SU-DHL-6 (cell line): ENCODE measurements around the gene THOP1.

Experiments used
- H2AFZ ChIP-seq: fragments of 200-600 bp; sonication (generic); 2 replicates; pipeline ENCODE4 v1.6.1; 2014; ENCODE audit warnings: low read depth, mild to moderate bottlenecking, moderate library complexity, mixed read lengths, antibody characterized with exemption, low read length; ENCODE audit not compliant: severe bottlenecking
- H3F3A ChIP-seq: fragments of 200-600 bp; shearing (Covaris generic); 2 replicates; pipeline ENCODE4 v1.6.0; 2016; ENCODE audit warnings: antibody characterized with exemption, mild to moderate bottlenecking; ENCODE audit not compliant: insufficient read depth
- H3K27ac ChIP-seq: fragments of 200-600 bp; sonication (generic); 2 replicates; pipeline ENCODE4 v1.5.1; 2016; ENCODE audit warnings: low read depth, mild to moderate bottlenecking, low read length, moderate library complexity, mixed read lengths
- H3K27me3 ChIP-seq: fragments of 200-600 bp; sonication (generic), shearing (Covaris generic); 2 replicates; pipeline ENCODE4 v1.6.0; 2014; ENCODE audit warnings: mild to moderate bottlenecking, low read length
- H3K36me3 ChIP-seq: fragments of 200-600 bp; sonication (generic); 2 replicates; pipeline ENCODE4 v1.6.1; 2014; ENCODE audit warnings: mild to moderate bottlenecking, low read length, mixed read lengths
- H3K4me2 ChIP-seq: fragments of 300-600, 200-600 bp; shearing (Covaris generic), sonication (generic); 2 replicates; pipeline ENCODE4 v1.6.0; 2014; ENCODE audit warnings: low read length, low read depth, mild to moderate bottlenecking; ENCODE audit not compliant: poor library complexity, severe bottlenecking
- H3K4me3 ChIP-seq: fragments of 200-600 bp; sonication (generic); 2 replicates; pipeline ENCODE4 v1.5.1; 2014; ENCODE audit warnings: antibody characterized with exemption, low read length, mild to moderate bottlenecking, mixed read lengths; ENCODE audit not compliant: insufficient read depth, poor library complexity, severe bottlenecking
- H3K79me2 ChIP-seq: fragments of 200-600 bp; sonication (generic); 2 replicates; pipeline ENCODE4 v1.6.1; 2014; ENCODE audit warnings: mild to moderate bottlenecking, low read length, moderate library complexity; ENCODE audit not compliant: insufficient read depth
- H3K9ac ChIP-seq: fragments of 200-600 bp; sonication (generic); 2 replicates; pipeline ENCODE4 v1.7.0; 2014; ENCODE audit warnings: mild to moderate bottlenecking, low read length
- H3K9me2 ChIP-seq: fragments of 200-600 bp; sonication (generic); replicated peaks from 2 replicates; pipeline ENCODE4 v1.6.1; 2014; ENCODE audit warnings: low read length; ENCODE audit not compliant: insufficient read depth
- H3K9me3 ChIP-seq: fragments of 200-600 bp; sonication (generic); 2 replicates; pipeline ENCODE4 v1.6.1; 2014; ENCODE audit warnings: low read length, mixed read lengths; ENCODE audit not compliant: insufficient read depth
- H4K20me1 ChIP-seq: fragments of 200-600 bp; sonication (generic); 2 replicates; pipeline ENCODE4 v1.6.1; 2014; ENCODE audit warnings: low read depth, mild to moderate bottlenecking, antibody characterized with exemption, low read length, moderate library complexity, mixed read lengths
- EZH2phosphoT487 ChIP-seq: fragments of 200-600 bp; sonication (generic), shearing (Covaris generic); conservative IDR thresholded peaks from 2 replicates; pipeline ENCODE4 v1.6.1; 2018; ENCODE audit warnings: mild to moderate bottlenecking, antibody characterized with exemption, low read length, moderate library complexity, mixed read lengths
- TF ChIP-seq, protein P1 (sequence below): fragments of 200-600 bp; sonication (generic); IDR thresholded peaks from one replicate; pipeline ENCODE4 v1.5.1; 2017; ENCODE audit warnings: antibody characterized with exemption, mild to moderate bottlenecking, low read length, moderate library complexity; ENCODE audit not compliant: insufficient read depth, poor library complexity, severe bottlenecking

THOP1 gene

DNA sequence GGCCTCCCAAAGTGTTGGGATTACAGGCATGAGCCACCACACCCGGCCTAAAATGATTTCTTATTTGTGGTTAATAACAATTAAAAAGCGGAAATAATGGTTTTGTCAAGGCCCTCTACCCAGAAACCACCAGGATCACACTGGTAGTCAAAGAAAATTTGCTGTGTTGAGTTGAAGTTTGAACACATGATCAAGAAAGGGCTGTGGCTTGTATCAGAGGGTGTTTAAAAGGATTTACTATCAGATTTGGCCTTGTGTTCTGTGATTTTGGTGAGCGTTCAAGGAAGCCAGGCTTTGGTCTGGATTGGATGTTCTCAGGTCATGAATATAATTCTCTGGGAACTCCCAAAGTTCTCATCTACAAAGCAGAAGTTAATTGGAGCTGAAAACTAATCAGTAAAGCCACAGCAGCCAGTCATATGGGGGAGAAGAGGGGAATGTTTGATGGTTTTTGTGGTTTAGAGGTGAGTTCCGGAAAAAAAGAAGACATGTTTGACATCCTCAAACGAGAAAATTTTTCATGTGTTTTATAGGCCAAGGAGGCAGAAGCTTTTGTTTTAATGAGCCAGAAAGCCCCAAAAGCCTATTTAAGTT lies 71.3 kb downstream of the THOP1 start:
- Histone ChIP-seq H3K36me3 (peaks cover 32% of the 10 kb centered on the region), H3K9me2 (no peaks in the 10 kb centered on the region), H2AFZ (no peak overlapping the region), H3K4me2 (no peak overlapping the region), H3K27me3 (no peaks in the 10 kb centered on the region), H3K79me2 (no peaks in the 10 kb centered on the region), H4K20me1 (no peaks in the 10 kb centered on the region), H3K4me3 (no peak overlapping the region), H3K9me3 (peaks cover 29% of the 10 kb centered on the region; the same call in 1 of the 2 replicates), H3K9ac (no peak overlapping the region), H3K27ac (no peak overlapping the region), H3F3A (no peaks in the 10 kb centered on the region)
- TF ChIP-seq EZH2phosphoT487: no peak
- TF ChIP-seq, protein P1, sequence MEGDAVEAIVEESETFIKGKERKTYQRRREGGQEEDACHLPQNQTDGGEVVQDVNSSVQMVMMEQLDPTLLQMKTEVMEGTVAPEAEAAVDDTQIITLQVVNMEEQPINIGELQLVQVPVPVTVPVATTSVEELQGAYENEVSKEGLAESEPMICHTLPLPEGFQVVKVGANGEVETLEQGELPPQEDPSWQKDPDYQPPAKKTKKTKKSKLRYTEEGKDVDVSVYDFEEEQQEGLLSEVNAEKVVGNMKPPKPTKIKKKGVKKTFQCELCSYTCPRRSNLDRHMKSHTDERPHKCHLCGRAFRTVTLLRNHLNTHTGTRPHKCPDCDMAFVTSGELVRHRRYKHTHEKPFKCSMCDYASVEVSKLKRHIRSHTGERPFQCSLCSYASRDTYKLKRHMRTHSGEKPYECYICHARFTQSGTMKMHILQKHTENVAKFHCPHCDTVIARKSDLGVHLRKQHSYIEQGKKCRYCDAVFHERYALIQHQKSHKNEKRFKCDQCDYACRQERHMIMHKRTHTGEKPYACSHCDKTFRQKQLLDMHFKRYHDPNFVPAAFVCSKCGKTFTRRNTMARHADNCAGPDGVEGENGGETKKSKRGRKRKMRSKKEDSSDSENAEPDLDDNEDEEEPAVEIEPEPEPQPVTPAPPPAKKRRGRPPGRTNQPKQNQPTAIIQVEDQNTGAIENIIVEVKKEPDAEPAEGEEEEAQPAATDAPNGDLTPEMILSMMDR: no peak

DNA sequence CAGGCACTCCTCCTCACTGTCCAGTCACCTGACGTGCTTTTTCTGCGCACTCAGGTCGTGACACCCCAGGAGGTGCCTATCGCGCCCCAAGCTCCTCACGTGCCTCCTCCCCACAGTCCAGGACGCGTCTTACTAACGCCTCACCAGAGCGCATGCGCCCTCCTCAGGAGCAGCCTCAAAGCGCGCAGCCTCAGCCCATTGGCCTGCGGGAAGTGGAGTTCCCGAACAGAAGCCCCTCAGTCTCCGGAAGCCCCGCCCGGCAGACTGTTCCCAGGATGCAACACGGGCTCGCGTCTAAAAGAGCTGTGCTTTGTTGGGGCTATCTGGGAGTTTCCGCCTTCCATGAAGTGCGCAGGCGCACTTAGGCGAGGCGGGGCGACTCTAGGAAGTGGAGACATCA lies 73.6 kb downstream of the THOP1 start:
- peaks cover 10% of the 10 kb centered on the region; the same call in 1 of the 2 replicates for H3K9me3 ChIP-seq
- no peak overlapping the region for H3K4me2 ChIP-seq
- no peak overlapping the region for H3K27ac ChIP-seq
- H3K9me2 ChIP-seq: no peaks in the 10 kb centered on the region
- H2AFZ ChIP-seq: no peak overlapping the region
- H3K27me3 ChIP-seq: no peaks in the 10 kb centered on the region
- H3K79me2 ChIP-seq: no peaks in the 10 kb centered on the region
- peaks cover 9% of the 10 kb centered on the region; the same call in 1 of the 2 replicates for H3K36me3 ChIP-seq
- TF ChIP-seq, protein P1: no peak
- TF ChIP-seq EZH2phosphoT487: no peak
- no peak overlapping the region for H3K9ac ChIP-seq
- H3F3A ChIP-seq: no peaks in the 10 kb centered on the region
- H4K20me1 ChIP-seq: no peaks in the 10 kb centered on the region
- H3K4me3 ChIP-seq: no peak overlapping the region

DNA sequence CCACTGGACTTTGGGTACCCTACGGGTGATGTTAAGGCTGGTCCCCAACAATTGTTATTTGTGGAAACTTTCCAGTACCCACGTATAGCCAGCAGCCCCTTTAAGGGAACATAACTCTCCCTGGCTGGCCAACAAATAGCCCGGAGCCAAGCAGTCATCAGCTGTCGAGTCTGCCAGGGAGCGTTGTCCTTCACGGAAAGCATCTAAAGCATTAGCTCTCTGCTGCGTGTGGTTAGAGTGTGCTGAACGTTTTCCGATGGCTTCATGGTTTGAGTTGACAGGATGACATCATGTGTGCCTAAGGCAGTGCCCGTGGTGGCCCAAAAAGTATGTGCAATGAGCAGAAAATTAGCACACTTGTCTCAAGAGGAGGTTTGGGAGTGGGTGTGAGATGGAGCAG lies 78.5 kb downstream of the THOP1 start:
- H3K4me3 ChIP-seq: no peak overlapping the region
- H3K9me3 ChIP-seq: no peaks in the 10 kb centered on the region

More for the DNA sequence above, 78.5 kb downstream of the THOP1 start:
- no peaks in the 10 kb centered on the region for H4K20me1 ChIP-seq
- H3K9ac ChIP-seq: no peak overlapping the region
- no peaks in the 10 kb centered on the region for H3K36me3 ChIP-seq
- no peak overlapping the region for H2AFZ ChIP-seq
- H3F3A ChIP-seq: no peaks in the 10 kb centered on the region
- H3K4me2 ChIP-seq: no peak overlapping the region
- H3K27me3 ChIP-seq: no peaks in the 10 kb centered on the region
- H3K9me2 ChIP-seq: no peaks in the 10 kb centered on the region
- no peaks in the 10 kb centered on the region for H3K79me2 ChIP-seq
- TF ChIP-seq EZH2phosphoT487: no peak
- H3K27ac ChIP-seq: no peak overlapping the region
